Tibial artery (tissue), 4 donors: ENCODE measurements around the gene RRAD.
"Not testable (repeated sequence)": the region's sequence is repeated elsewhere in the genome, so short reads cannot be mapped to it uniquely, and the experiment has no call there.

Experiments used
- DNase-seq, 2 donors: peaks; one replicate each; pipeline ENCODE4 v3.0.0-alpha.2; 2019
- H3K27ac ChIP-seq, 2 donors: fragments of 200-600 bp; sonication (generic) in 1 of 2; 1 replicate in 1 of 2; 2 replicates in 1 of 2; pipeline ENCODE4 v1.5.1; 2018 to 2019; ENCODE audit warnings: mild to moderate bottlenecking in 1 of 2
- H3K27me3 ChIP-seq, 2 donors: fragments of 200-600 bp; sonication (generic) in 1 of 2; one replicate each; pipeline versions ENCODE4 v1.5.1 to v1.6.0; 2016 to 2019
- H3K36me3 ChIP-seq, 3 donors: fragments of 200-600 bp; sonication (generic) in 2 of 3; one replicate each; pipeline ENCODE4 v1.5.1; 2016 to 2019; ENCODE audit warnings: mild to moderate bottlenecking in 2 of 3
- H3K4me1 ChIP-seq, 4 donors: fragments of 200-600 bp; sonication (generic) in 2 of 4; 1 replicate in 3 of 4; 2 replicates in 1 of 4; pipeline ENCODE4 v1.5.1; 2016 to 2019
- H3K4me3 ChIP-seq, 2 donors: fragments of 200-600 bp; sonication (generic) in 1 of 2; 1 replicate in 1 of 2; 2 replicates in 1 of 2; pipeline ENCODE4 v1.5.1; 2018 to 2019; ENCODE audit warnings: mild to moderate bottlenecking in 2 of 2
- H3K9me3 ChIP-seq, 3 donors: fragments of 200-600 bp; sonication (generic) in 1 of 3; one replicate each; pipeline ENCODE4 v1.5.1; 2016 to 2019
- CTCF ChIP-seq, 2 experiments: fragments of 200-600 bp in 1 of 2; fragments of 450-650 bp in 1 of 2; IDR thresholded peaks; one replicate each; pipeline ENCODE4 v1.5.1; 2017 to 2019; ENCODE audit warnings: antibody characterized with exemption in 2 of 2, mild to moderate bottlenecking in 1 of 2, moderate library complexity in 1 of 2
- intact Hi-C: fragments of 100-400 bp; cut with DNase I; formaldehyde crosslinking; loops from one replicate; pipeline ENCODE4 v1.15.0; 2023; ENCODE audit warnings: low total_unique reads

Gene RRAD

GRCh38 chr16:66959704-66960161, 34.4 kb upstream of the RRAD start:
- Histone ChIP-seq H3K27me3 (peaks cover 0 to 8% of the 10 kb centered on the region in 2 donors), H3K36me3 (no peaks in the 10 kb centered on the region), H3K4me3 (no peak overlapping the region), H3K4me1 (no peaks in the 10 kb centered on the region), H3K27ac (no peak overlapping the region), H3K9me3 (no peaks in the 10 kb centered on the region)
- intact Hi-C loops, result no loop called here
- no peak for TF ChIP-seq CTCF (IDR thresholded peaks at IDR 0.05)
- DNase-seq, result peak in 1 of 2 donors; percentile 44

- Histone ChIP-seq H3K4me3 (no peak overlapping the region), H3K36me3 (no peaks in the 10 kb centered on the region), H3K4me1 (no peaks in the 10 kb centered on the region), H3K9me3 (no peaks in the 10 kb centered on the region), H3K27me3 (peaks cover 0 to 5% of the 10 kb centered on the region in 2 donors), H3K27ac (no peak overlapping the region)
- intact Hi-C loops, result no loop called here
- no peak for TF ChIP-seq CTCF (IDR thresholded peaks at IDR 0.05)
- DNase-seq, result no peak
Measured at GRCh38 chr16:66958857-66959703, 33.7 kb upstream of the RRAD start.

GRCh38 chr16:66956154-66956457, 30.8 kb upstream of the RRAD start:
- H3K9me3 ChIP-seq, H3K4me3 ChIP-seq, H3K36me3 ChIP-seq, H3K4me1 ChIP-seq, H3K27me3 ChIP-seq, H3K27ac ChIP-seq, intact Hi-C loops, DNase-seq: not testable (repeated sequence)

- H3K36me3 ChIP-seq, H3K27me3 ChIP-seq, DNase-seq, H3K27ac ChIP-seq, intact Hi-C loops, H3K4me1 ChIP-seq, H3K9me3 ChIP-seq, H3K4me3 ChIP-seq: not testable (repeated sequence)
Measured at GRCh38 chr16:66955363-66956153, 30.2 kb upstream of the RRAD start.

GRCh38 chr16:66954097-66954659, 28.8 kb upstream of the RRAD start:
- H3K27me3 ChIP-seq, result peaks cover 0 to 5% of the 10 kb centered on the region in 2 donors
- peak; percentile 73 to 78 for TF ChIP-seq CTCF (IDR thresholded peaks at IDR 0.05)
- H3K36me3 ChIP-seq, result no peaks in the 10 kb centered on the region
- intact Hi-C loops, result no loop called here
- no peaks in the 10 kb centered on the region for H3K9me3 ChIP-seq
- peak; percentile 82 to 84 for DNase-seq
- H3K4me1 ChIP-seq, result peaks cover 0 to 2% (median under 1%) of the 10 kb centered on the region in 4 donors
- no peak overlapping the region for H3K4me3 ChIP-seq
- no peak overlapping the region for H3K27ac ChIP-seq

GRCh38 chr16:66953462-66954096, 28.2 kb upstream of the RRAD start:
- no peak overlapping the region for H3K4me3 ChIP-seq
- H3K27me3 ChIP-seq, result peaks cover 0 to 5% of the 10 kb centered on the region in 2 donors
- intact Hi-C loops, result no loop called here
- no peaks in the 10 kb centered on the region for H3K9me3 ChIP-seq
- no peak overlapping the region for H3K27ac ChIP-seq
- no peak for DNase-seq
- H3K36me3 ChIP-seq, result no peaks in the 10 kb centered on the region
- no peak for TF ChIP-seq CTCF (IDR thresholded peaks at IDR 0.05)
- H3K4me1 ChIP-seq, result peaks cover 0 to 8% (median 6%) of the 10 kb centered on the region in 4 donors
